ENCODE measurements around the gene MMRN1. TPM values are rescaled to one million over a fixed set of nuclear protein-coding genes. Genes with fewer than 3 reads are reported as not detected.

The MMRN1 gene
- total and polyA plus RNA-seq, 2 of the 8 experiments (the other 6 are each of a cell fraction or from before 2014, with no cell fraction given), result not detected

- Histone ChIP-seq H3K79me2 (ENCODE audit: control insufficient read depth in 1 of 2, insufficient read depth in 2 of 2, low read length in 2 of 2) (no peaks in the 10 kb centered on the region), H3K9me3 (ENCODE audit: insufficient read depth in 2 of 2, low read depth in 1 of 2, low read length in 1 of 2) (no peaks in the 10 kb centered on the region), H3K27ac (ENCODE audit: low read depth, low read length) (no peak overlapping the region), H3K56ac (replicated peaks; ENCODE audit: insufficient read length, low read depth, low read length) (no peak overlapping the region), H2AFZ (ENCODE audit: low read length) (no peak overlapping the region), H3K14ac (ENCODE audit: insufficient read length) (no peak overlapping the region), H3K4me2 (ENCODE audit: insufficient read depth in 1 of 2, low read depth in 2 of 2, low read length in 2 of 2) (no peak overlapping the region), H3K4me1 (replicated peaks in 1 of 4; ENCODE audit: control insufficient read depth in 3 of 4, insufficient read depth in 4 of 4, low read length in 3 of 4) (no peaks in the 10 kb centered on the region), H2BK20ac (ENCODE audit: low read length) (no peak overlapping the region), H4K5ac (ENCODE audit: insufficient read length, low read depth, low read length) (no peak overlapping the region), H4K8ac (ENCODE audit: extremely low read depth, insufficient read depth, low read length) (no peak overlapping the region), H2AK5ac (ENCODE audit: low read depth, low read length) (no peak overlapping the region), H4K20me1 (replicated peaks in 1 of 2; ENCODE audit: control insufficient read depth in 1 of 2, insufficient read depth in 2 of 2, low read length in 2 of 2) (no peaks in the 10 kb centered on the region), H4K91ac (replicated peaks; ENCODE audit: insufficient read length, low read length) (no peak overlapping the region), H3K36me3 (ENCODE audit: control insufficient read depth in 2 of 4, insufficient read depth in 4 of 4, low read length in 3 of 4) (no peaks in the 10 kb centered on the region), H3K4me3 (ENCODE audit: extremely low read depth in 1 of 4, insufficient read depth in 2 of 4, low read depth in 3 of 4, low read length in 4 of 4) (no peak overlapping the region), H2BK120ac (replicated peaks; ENCODE audit: low read depth, low read length) (no peak overlapping the region), H3K23me2 (ENCODE audit: low read depth, low read length) (no peaks in the 10 kb centered on the region; the same call in 1 of the 2 replicates), H3K4ac (replicated peaks; ENCODE audit: insufficient read length, low read depth, low read length) (no peak overlapping the region), H3K9ac (replicated peaks in 1 of 4; ENCODE audit: extremely low read depth in 1 of 4, low read depth in 3 of 4, low read length in 3 of 4) (no peak overlapping the region), H3K79me1 (ENCODE audit: low read depth, low read length) (no peaks in the 10 kb centered on the region), H3K18ac (ENCODE audit: extremely low read depth, low read length) (no peak overlapping the region), H2BK15ac (ENCODE audit: low read length) (no peak overlapping the region), H3K23ac (ENCODE audit: insufficient read length) (no peak overlapping the region), H2BK5ac (ENCODE audit: low read depth, low read length) (no peak overlapping the region), H2BK12ac (ENCODE audit: low read depth, low read length) (no peak overlapping the region), H3K27me3 (replicated peaks in 1 of 4; ENCODE audit: control insufficient read depth in 3 of 4, extremely low read depth in 1 of 4, insufficient read depth in 3 of 4, low read length in 3 of 4) (no peaks in the 10 kb centered on the region)
- no peak for DNase-seq (ENCODE audit: low read depth in 1 of 2, low spot score in 2 of 2)
- ChIA-PET CTCF (ENCODE audit: partially characterized antibody) (interaction anchor here (0.8 to 1.2 kb wide), 4 partner anchors 32 to 179 kb away, joined by 3 read pairs; no protein-coding TSS in a partner anchor), POLR2A (ENCODE audit: partially characterized antibody) (no interaction called here)
- FAIRE-seq, result no peak
- 87% methylated on average over 2 of the region's 2 CpGs; no CpG with 5 or more reads in 1 of the 2 experiments for WGBS, 2 experiments (ENCODE audit: extremely low coverage in 1 of 2, insufficient coverage in 1 of 2, insufficient read length in 1 of 2, insufficient replicate concordance in 2 of 2, low coverage in 1 of 2, low lambda C conversion rate in 2 of 2, missing lambda C conversion rate in 1 of 2)
- TF ChIP-seq EZH2 (IDR thresholded peaks at IDR 0.05; ENCODE audit: low read depth, low read length, severe bottlenecking), result no peak
- TF ChIP-seq ASH2L (IDR thresholded peaks at IDR 0.05; ENCODE audit: low read length), result no peak
- no peak for TF ChIP-seq FOSL1 (IDR thresholded peaks at IDR 0.05; ENCODE audit: insufficient read depth, low read depth, low read length)
- no peak for TF ChIP-seq SIRT6 (IDR thresholded peaks at IDR 0.05; ENCODE audit: low read length)
- TF ChIP-seq RNF2 (IDR thresholded peaks at IDR 0.05; ENCODE audit: borderline replicate concordance, low read depth, low read length, missing control alignments, poor library complexity, severe bottlenecking), result no peak
- no peak for TF ChIP-seq POU5F1 (IDR thresholded peaks at IDR 0.05; ENCODE audit: low read depth, low read length)
- no peak for TF ChIP-seq BCL11A (IDR thresholded peaks at IDR 0.05; ENCODE audit: low read depth in 2 of 2, low read length in 2 of 2)
- no peak for TF ChIP-seq GTF2F1 (IDR thresholded peaks at IDR 0.05; ENCODE audit: borderline replicate concordance, low read depth, low read length)
- TF ChIP-seq KDM1A (IDR thresholded peaks at IDR 0.05; ENCODE audit: borderline replicate concordance, low read length), result no peak
- no peak for TF ChIP-seq EGR1 (IDR thresholded peaks at IDR 0.05; ENCODE audit: borderline replicate concordance, low read depth, low read length)
- no peak for TF ChIP-seq BACH1 (IDR thresholded peaks at IDR 0.05; ENCODE audit: low read length)
- no peak for TF ChIP-seq TBP (IDR thresholded peaks at IDR 0.05; ENCODE audit: low read depth, low read length)
- no peak for TF ChIP-seq SUZ12 (IDR thresholded peaks at IDR 0.05; ENCODE audit: low read length)
- TF ChIP-seq TAF7 (optimal IDR thresholded peaks at IDR 0.05; ENCODE audit: borderline replicate concordance, low read depth, low read length), result no peak
- TF ChIP-seq JUND (IDR thresholded peaks at IDR 0.05; ENCODE audit: low read length), result no peak
Measured at GRCh38 chr4:89995814-89996213, 101.2 kb downstream of the MMRN1 start.
